NT2/D1 (cell line): ENCODE data around the gene RGPD5.
"Not testable (repeated sequence)": the region's sequence is repeated elsewhere in the genome, so short reads cannot be mapped to it uniquely, and the experiment has no call there.

Source experiments
- SUZ12 ChIP-seq: IDR thresholded peaks from 2 replicates; pipeline ENCODE4 v1.6.1; 2011; ENCODE audit not compliant: insufficient read length, insufficient read depth; ENCODE audit errors: extremely low read depth
- YY1 ChIP-seq: IDR thresholded peaks from 2 replicates; pipeline ENCODE4 v1.6.1; 2011; ENCODE audit not compliant: insufficient read length, insufficient read depth

DNA sequence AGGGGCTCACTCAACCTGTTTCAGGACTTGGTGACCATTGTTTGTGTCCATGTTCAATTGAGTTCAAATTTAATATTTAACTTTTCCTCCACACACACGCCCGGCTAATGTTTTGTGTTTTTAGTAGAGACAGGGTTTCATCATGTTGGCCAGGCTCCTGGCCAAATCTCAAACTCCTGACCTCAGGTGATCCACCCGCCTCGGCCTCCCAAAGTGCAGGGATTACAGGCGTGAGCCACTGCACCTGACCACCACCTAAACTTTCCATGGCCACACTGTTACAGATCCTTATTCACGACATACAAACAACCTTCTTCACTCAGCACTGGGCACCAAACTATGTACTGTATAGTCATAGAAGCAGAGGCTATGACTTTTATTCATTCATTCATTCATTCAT, 100.0 kb downstream of the RGPD5 start:
- not testable (repeated sequence) for TF ChIP-seq YY1, SUZ12
